NCI-H1092 (cell line): ENCODE measurements around the gene HSD17B12.
"Not testable (repeated sequence)": the region's sequence is repeated elsewhere in the genome, so short reads cannot be mapped to it uniquely, and the experiment has no call there.

Experiments
- DNase-seq: peaks from one replicate; lab custom pipeline; 2025; lab: John Stamatoyannopoulos, UW

The HSD17B12 gene

DNA sequence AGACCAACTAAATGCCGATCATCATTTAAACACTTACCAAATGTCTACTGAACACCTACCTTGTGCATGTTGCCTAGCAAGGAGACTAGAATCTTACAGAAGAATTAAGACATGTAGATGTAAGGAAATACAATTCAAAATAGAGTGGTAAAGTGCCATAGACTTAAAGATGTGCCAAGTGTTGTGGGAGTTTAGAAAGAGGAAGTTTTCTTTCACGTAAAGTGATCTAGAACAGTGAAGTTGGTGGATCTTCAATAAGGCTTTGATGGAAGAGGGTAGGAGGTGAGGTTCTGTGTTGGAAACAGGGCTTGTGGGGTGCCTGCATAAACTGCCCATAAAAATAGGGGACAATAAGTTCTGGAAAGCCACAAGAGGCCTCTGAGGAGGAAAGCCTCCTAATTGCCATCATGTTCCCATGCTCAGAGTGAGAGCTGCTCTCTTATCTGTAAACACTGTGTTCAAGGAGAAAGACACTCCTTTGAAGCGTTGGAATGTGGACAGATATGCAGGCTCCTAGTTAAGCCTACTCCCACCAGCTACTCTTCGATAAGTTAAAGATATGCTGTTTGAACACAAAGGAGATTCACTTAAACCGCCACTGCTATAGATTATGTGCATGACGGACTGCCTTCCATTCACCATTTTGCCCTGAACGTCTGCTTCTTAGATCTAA, 66.7 kb downstream of the HSD17B12 start:
- no peak for DNase-seq

DNA sequence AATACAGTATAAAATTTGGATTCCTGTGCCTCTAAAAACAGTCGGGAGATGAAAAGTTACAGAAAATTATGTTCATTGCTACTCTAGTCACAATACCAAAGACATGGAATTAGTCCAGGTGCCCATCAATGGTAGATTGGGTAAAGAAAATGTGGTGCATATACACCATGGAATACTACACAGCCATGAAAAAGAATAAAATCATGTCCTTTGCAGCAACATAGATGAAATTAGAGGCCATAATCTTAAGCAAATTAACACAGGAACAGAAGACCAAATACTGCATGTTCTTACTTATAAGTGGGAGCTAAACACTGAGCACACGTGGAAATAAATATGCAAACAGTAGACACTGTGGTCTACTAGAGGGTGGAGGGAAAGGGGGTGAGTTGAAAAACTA, 67.6 kb downstream of the HSD17B12 start:
- DNase-seq, result no peak

DNA sequence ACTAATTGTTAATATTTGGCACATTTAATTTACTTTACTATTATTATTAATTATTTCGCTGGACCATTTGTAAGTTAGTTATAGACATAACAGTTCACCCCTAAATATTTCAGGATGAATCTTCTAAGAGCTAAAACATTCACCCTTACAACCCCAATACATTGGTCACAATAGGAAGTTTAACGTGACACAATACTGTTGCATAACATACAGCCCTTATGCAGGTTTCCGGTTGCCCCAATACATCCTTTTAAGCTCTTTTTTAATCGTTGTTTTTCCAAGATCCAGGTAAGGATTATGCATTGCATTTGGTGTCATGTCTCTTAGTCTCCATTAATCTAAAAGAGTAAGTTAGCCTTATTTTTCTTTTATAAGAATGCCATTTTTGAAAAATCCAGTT, 71.2 kb downstream of the HSD17B12 start:
- DNase-seq, result no peak

DNA sequence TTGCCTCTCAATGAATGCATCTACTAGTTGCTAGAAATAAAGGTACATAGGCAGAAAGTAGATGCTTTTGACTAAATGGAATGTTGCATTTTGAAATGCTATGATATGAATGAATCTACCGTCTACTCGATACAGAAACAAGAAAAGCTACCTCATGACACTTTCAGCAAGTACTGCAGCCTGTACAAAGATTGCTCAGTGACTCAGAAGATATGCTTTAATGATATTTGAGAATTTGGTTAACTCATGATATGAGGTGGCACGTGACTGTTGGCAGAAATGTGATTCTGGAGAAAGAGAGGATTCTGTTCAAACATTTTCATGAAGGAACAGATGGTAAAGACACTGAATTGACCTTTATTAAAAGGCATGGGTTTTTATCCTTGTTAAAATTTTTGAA, 76.0 kb downstream of the HSD17B12 start:
- no peak for DNase-seq

GRCh38 chr11:43758927-43759326, 78.4 kb downstream of the HSD17B12 start:
- DNase-seq, result no peak

- DNase-seq, result no peak
Observed at GRCh38 chr11:43760902-43761301, 80.4 kb downstream of the HSD17B12 start.

DNA sequence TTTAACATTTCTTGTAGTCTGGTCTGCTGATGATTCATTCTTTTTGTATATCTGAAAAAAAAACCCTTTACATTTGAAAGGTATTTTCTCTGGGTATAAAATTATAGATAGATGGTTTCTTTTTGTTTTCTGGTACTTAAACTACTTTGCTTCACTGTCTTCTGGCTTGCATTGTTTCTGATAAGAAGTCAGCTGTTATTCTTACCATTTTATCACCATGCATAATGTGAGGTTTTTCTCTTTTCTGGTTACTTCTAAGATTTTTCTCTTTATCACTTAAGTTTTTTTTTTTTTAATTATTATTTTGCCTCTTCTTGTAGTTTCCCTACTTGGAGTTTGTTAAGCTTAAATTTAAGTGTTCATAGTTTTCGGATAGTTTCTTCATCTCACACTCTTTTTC, 84.7 kb downstream of the HSD17B12 start:
- DNase-seq, result no peak

GRCh38 chr11:43768654-43769053, 88.1 kb downstream of the HSD17B12 start:
- DNase-seq, result not testable (repeated sequence)

DNA sequence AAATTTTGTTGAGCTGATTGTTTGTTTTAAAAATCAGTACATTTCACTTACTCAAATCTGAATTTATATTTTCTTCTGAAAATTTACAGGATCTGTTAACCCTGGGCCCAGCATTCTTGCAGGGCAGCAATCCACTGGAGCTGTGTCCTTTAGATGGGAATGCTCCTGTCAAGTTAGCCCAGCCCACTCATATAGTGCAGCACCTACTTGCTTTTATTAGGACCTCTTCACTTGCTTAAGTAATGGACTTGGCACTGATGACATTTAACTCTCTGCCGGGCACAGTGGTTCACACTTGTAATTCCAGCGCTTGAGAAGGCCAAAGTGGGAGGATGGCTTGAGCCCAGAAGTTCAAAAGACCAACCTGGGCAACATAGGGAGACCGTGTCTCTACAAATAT, 89.6 kb downstream of the HSD17B12 start:
- DNase-seq, result no peak

- DNase-seq, result no peak
Observed at GRCh38 chr11:43772733-43773132, 92.2 kb downstream of the HSD17B12 start.

- no peak for DNase-seq
Observed at GRCh38 chr11:43774786-43775185, 94.2 kb downstream of the HSD17B12 start.

GRCh38 chr11:43779306-43779705, 98.8 kb downstream of the HSD17B12 start:
- DNase-seq, result no peak

GRCh38 chr11:43784301-43784700, 103.8 kb downstream of the HSD17B12 start:
- DNase-seq, result no peak

- no peak for DNase-seq
Observed at GRCh38 chr11:43784866-43785265, 104.3 kb downstream of the HSD17B12 start.

DNA sequence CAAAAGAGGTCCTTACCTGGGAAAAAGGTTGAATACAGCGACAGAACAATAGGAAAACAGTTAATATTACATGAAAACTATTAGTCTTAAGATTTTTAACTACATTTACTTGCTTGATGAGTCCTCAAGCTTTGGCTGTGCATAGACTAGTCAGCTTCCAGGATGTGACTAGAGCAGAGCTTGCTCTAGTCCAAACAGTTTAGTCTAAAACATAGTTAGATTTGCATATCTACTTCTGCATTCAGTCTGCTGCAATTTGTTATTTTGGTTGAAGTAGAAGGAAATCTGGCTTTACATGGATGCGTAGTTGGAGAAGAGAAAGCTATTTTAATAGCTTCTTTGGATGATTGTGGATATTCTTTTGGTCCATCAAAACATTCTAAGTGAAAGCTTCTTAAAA, 104.8 kb downstream of the HSD17B12 start:
- DNase-seq, result no peak

DNA sequence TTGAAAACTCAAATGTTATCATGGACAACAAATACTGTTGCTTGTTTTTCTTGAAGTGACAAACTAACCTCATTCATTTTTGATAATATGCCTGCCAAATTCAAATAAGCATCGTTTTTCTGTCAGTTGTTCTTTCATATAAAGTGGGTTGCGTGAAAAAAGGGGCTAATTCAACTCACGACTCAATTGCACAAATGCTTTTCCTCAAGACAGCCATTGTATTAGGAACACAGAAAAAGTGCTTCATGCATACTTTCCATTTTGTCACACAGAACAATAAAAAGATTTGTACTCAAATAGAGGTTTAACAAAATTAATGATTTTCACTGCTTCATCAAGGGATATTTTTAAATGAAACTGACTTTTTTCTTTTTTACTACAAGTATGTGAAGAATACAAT, 105.5 kb downstream of the HSD17B12 start:
- DNase-seq, result no peak

DNA sequence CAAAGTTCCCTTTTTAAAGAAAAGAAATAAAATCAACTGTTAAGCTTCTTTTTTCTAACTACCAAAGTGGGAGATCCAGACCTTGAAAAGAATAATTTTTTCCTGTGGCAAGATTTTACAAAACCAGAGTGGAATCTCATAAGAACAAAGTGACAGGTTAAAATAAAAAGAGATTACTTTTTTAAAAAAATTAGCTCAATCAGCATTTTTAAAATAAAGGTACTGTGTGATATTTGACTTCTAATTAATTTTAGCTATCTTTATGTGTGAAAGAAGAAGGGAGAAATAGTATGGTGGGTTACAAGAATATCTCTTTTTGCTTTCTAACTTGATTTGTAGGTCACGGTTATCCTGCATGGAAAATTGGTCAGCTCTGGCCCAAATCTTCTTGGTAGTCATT, 107.3 kb downstream of the HSD17B12 start:
- no peak for DNase-seq

- DNase-seq, result no peak
Observed at GRCh38 chr11:43788421-43788820, 107.9 kb downstream of the HSD17B12 start.

DNA sequence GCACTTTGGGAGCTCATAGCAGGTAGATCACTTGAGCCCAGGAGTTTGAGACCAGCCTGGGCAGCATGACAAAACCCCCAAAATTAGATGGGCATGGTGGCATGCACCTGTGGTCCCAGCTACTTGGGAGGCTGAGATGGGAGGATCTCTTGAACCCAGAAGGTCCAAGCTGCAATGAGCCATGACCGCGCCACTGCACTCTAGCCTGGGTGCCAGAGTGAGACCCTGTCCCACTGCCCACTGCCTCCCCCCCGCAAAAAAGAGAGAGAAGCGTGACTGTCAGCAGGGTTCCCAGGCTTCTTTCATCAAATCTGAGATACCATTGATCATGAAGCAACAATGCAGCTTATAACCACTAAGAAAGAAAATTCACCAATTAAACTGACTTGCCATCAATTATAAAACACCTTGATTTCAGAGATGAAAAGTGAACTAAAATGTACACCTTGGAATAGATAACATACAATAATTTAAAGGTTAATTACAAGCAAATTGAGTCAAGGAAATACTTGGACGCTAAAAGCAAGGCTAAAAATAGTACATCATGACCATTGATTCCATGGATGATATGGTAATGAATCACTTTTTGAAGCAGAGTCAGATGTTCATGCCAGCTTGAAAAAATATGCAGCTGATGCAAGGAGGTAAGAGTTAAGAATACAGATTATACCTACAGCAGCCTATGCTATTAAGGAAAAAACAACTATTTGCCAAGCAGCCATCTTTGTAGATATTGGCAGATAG, 109.3 kb downstream of the HSD17B12 start:
- DNase-seq, result no peak

- DNase-seq, result no peak
Observed at GRCh38 chr11:43790444-43790794, 109.9 kb downstream of the HSD17B12 start.

- DNase-seq, result no peak
Observed at GRCh38 chr11:43797337-43797736, 116.8 kb downstream of the HSD17B12 start.

DNA sequence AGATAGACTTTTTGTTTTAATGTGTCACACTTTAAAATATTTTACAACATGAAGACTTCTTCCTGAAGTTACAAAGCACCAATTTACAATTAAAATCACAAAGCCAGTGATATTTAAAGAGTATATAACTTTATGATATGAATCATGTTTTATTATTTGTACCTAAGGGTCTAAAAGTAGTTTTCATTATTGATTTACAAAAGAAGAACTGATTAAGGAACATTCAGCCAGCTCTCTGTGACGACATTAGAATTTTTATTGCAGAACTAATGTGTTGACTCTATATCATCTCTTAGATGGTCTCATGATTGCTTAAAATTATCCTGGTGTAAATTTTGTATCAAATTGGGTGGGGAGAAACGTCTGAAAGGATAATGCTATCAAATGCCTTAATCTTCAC, 117.3 kb downstream of the HSD17B12 start:
- DNase-seq, result no peak

DNA sequence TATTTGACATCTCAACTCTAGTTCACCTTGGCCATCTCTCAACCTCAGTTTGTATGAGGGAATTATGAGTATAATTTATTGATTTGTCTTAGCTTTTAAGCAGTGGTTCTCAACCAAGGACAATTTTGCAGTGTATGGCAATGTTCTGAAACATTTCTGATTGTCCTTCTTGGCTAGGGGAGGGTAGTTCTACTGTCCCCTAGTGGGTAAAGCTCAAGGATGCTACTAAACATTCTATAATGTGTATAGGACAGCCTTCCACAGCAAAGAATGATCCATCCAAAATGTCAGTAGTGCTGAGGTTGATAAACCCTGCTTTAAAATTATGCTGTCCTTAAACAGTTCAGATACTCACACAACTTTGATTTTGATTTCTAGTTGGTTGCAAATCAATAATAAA, 122.0 kb downstream of the HSD17B12 start:
- DNase-seq, result no peak

- DNase-seq, result no peak
Observed at GRCh38 chr11:43803766-43804165, 123.2 kb downstream of the HSD17B12 start.
